Embryonic facial prominence (tissue), 1 donor: ENCODE measurements around the gene CHCHD3.
"Not testable (repeated sequence)": the region's sequence is repeated elsewhere in the genome, so short reads cannot be mapped to it uniquely, and the experiment has no call there.

ENCODE experiments used
- DNase-seq: peaks from one replicate; pipeline ENCODE4 v3.0.0-alpha.2; 2016; ENCODE audit errors: extremely low spot score

CHCHD3 gene

GRCh38 chr7:132904209-132904608 is 177.7 kb downstream of the CHCHD3 start:
- DNase-seq, result no peak

DNA sequence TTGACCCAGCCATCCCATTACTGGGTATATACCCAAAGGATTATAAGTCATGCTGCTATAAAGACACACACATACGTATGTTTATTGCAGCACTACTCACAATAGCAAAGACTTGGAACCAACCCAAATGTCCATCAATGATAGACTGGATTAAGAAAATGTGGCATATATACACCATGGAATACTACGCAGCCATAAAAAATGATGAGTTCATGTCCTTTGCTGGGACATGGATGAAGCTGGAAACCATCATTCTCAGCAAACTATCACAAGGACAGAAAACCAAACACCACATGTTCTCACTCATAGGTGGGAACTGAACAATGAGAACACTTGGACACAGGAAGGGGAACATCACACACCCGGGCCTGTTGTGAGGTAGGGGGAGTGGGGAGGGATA is 179.6 kb downstream of the CHCHD3 start:
- DNase-seq, result not testable (repeated sequence)

GRCh38 chr7:132901241-132901640 is 180.6 kb downstream of the CHCHD3 start:
- no peak for DNase-seq

- no peak for DNase-seq
These were observed 182.1 kb downstream of the CHCHD3 start for GRCh38 chr7:132899833-132900232.

GRCh38 chr7:132898641-132899175 is 183.2 kb downstream of the CHCHD3 start:
- not testable (repeated sequence) for DNase-seq

DNA sequence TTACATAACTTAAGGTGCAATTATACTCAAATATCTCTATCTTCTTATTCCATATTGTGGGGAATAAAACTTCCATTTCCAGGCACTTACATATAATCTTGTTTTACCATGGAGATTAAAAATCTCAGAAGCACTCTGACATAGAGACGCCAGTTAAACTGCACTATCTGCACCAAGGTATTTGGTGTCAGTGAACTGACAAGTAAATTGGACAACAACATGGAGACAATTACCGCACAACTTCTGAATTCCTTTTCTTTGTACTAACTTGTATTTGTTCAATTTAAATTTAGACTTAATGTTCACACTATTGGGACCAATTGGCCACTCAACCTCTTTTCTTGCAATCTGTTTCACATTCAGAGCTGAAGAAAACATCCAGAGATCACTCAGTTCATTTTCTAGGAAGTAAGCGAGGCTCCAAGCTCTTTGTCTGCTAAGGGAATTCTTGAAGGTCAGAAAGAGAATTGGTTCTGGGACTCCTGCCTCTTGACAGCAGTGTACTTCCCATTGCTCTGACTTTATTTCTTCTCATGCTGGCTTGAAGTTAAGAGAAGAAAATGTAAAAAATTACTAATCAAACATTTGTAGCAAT is 184.7 kb downstream of the CHCHD3 start:
- no peak for DNase-seq

- DNase-seq, result no peak
These were observed 186.7 kb downstream of the CHCHD3 start for GRCh38 chr7:132895231-132895630.

- no peak for DNase-seq
These were observed 188.3 kb downstream of the CHCHD3 start for GRCh38 chr7:132893560-132893959.

GRCh38 chr7:132892744-132893143 is 189.1 kb downstream of the CHCHD3 start:
- DNase-seq, result not testable (repeated sequence)

DNA sequence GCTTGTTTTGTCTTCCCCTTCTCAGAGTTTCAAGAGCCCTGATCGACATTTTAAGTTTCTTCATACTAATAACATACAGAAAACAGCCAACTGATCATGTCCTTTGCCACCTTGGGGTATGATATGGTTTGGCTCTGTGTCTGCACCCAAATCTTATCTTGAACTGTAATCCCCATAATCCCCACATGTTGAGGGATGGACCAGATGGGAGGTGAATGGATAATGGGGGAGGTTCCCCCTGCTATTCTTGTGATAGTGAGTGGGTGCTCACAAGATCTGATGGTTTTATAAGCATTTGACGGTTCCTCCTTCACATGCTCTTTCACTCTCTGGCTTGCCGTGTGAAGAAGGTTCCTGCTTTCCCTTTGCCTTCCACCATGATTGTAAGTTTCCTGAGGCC is 190.3 kb downstream of the CHCHD3 start:
- DNase-seq, result no peak

DNA sequence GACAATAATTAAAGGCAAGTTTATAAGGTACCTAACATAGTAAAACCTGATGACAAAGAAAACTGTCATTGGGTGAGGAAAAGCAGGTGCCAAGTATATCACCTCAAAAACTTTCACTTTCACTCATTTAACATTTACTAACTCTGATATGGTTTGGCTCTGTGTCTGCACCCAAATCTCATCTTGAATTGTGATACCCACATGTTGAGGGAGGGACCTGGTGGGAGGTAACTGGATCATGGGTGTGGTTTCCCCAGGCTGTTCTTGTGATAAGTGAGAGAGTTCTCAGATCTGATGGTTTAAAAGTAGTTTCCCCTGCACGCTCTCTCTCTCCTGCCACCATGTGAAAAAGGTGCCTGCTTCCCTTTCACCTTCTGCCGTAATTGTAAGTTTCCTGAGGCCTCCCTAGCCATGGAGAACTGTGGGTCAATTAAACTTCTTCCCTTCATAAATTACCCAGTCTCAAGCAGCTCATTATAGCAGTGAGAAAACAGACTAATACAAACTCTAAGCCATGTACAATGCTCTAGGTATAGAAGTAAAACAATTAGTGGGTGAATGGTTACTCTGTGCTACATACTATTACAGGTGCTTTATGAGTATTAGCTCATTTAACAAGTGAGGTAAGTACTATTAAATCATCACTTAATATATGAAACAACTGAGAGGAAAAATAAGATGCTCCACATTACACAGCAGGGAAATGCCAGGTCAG is 199.0 kb downstream of the CHCHD3 start:
- DNase-seq, result no peak

DNA sequence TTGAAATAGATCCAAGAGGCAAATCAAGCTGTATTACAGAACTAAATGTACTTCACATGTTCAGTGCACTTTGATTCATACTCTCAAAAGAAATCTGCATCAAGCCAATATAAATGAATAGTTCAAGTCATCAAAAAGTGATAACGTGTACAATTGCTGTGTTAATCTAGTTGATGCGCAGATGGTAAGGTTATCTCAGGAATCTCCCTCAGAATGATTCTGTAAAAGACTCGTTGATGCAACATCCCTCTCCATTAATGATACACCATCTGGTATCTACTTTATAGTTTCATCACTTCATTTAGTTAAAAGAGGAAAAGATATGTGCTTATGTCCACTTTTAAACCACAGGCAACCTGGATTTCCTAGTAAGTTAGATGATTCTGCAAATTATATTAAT is 200.6 kb downstream of the CHCHD3 start:
- DNase-seq, result no peak

GRCh38 chr7:132879579-132879978 is 202.3 kb downstream of the CHCHD3 start:
- DNase-seq, result no peak

DNA sequence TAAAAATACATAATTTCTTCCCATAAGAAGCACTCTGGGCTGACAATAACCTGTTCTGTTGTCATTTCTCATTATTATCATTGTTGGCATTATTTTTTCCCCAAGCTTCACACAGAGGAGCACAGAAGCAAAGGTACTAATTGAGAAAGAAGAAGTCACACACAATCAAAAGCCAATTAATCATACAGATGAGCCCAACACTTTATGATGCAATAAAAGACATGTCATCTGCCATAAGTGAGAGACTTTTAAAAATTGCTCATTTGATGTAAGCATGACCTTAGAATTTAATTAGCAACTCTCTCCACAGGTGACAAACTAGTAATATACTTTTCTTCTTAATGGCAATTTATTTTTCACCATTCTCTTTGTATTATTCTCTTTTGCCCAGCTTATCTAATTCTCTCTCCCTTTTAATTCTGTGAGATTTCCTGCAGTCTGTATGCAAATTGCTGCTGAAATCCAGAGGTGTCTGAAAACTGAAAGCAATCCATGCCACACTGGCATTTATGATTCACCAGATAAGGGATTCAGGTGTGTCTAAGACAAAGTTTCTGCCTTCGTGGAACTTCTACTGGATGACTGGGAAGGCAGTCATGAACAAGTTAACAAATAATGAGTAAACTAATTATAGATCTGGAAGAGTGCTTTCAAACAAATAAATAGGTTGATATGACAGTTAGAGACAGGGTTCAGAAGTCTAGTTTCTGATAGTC is 203.5 kb downstream of the CHCHD3 start:
- DNase-seq, result no peak

DNA sequence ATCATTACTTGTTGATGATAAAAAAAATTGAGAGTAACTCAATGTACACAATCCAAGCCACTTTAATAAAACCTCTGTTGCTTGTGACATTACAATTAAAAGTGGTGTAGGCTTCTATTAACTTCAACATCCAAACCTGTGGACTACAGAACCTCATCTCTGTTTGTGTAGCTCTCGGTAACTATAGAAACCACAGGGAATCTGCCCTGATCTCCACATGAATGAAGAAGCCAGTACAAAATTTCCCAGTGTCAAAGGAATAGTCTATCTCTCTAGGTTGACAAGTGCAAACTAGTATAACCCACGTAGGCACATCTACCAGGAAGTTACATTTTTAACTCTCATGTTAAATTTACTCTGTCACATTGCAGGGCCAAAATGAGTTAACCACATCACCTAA is 204.3 kb downstream of the CHCHD3 start:
- DNase-seq, result no peak

- DNase-seq, result no peak
These were observed 205.3 kb downstream of the CHCHD3 start for GRCh38 chr7:132876576-132876975.

GRCh38 chr7:132872034-132872433 is 209.9 kb downstream of the CHCHD3 start:
- no peak for DNase-seq

GRCh38 chr7:132871419-132871818 is 210.5 kb downstream of the CHCHD3 start:
- DNase-seq, result no peak

DNA sequence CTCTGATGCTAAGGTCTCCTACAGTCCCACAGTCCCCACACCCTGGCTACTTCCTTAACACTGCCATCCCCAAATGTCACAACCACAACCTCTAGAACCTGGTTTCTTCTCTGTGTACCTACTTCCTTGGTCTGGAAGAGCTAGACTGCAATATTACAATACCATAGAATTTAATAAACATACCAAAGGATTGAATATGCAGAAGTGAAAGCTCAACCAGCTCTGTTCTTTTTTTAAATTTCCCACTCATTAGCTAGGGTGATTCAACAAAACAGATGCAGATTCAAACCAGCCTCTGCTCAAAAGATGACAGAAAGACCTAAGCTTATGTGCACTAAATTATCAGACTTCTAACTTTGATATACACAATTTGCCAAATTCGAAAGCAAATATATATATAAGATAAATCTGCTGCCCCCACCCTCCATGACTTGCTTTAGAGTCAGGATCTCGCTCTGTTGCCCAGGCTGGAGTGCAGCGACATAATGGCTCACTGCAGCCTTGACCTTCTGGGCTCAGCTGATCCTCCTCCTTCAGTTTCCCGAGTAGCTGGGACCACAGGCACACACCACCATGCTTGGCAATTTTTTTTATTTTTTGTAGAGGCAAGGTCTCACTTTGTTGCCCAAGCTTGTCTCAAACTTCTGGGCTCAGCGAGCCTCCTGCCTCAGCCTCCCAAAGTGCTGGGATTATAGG is 212.6 kb downstream of the CHCHD3 start:
- no peak for DNase-seq

GRCh38 chr7:132866551-132866950 is 215.3 kb downstream of the CHCHD3 start:
- no peak for DNase-seq

- DNase-seq, result no peak
These were observed 215.8 kb downstream of the CHCHD3 start for GRCh38 chr7:132866144-132866531.
